Neural progenitor cell (in vitro differentiated cells): ENCODE results near the gene MAST3. TPM values are rescaled to one million over a fixed set of nuclear protein-coding genes. Genes with fewer than 3 reads are reported as not detected.

ENCODE experiments used
- DNase-seq: peaks from one replicate; pipeline ENCODE4 v3.0.0-alpha.2; 2016; ENCODE audit warnings: low spot score
- H2AFZ ChIP-seq: fragments of 200-600 bp; sonication (generic); replicated peaks from 2 replicates; pipeline ENCODE4 v1.6.1; 2016; ENCODE audit warnings: antibody characterized with exemption
- H3F3A ChIP-seq: fragments of 200-600 bp; sonication (generic); 2 replicates; pipeline ENCODE4 v1.6.1; 2016; ENCODE audit warnings: antibody characterized with exemption, low read depth
- H3K27ac ChIP-seq: fragments of 200-600 bp; sonication (generic); 2 replicates; pipeline ENCODE4 v1.5.1; 2016; ENCODE audit warnings: mild to moderate bottlenecking
- H3K27me3 ChIP-seq: fragments of 200-600 bp; sonication (generic); 2 replicates; pipeline ENCODE4 v1.6.1; 2016; ENCODE audit warnings: mild to moderate bottlenecking, moderate library complexity
- H3K36me3 ChIP-seq: fragments of 200-600 bp; sonication (generic); 2 replicates; pipeline ENCODE4 v1.5.1; 2016
- H3K4me1 ChIP-seq: fragments of 200-600 bp; sonication (generic); 2 replicates; pipeline ENCODE4 v1.6.1; 2016; ENCODE audit warnings: mixed run types
- H3K4me2 ChIP-seq: fragments of 200-600 bp; sonication (generic); 2 replicates; pipeline ENCODE4 v1.6.1; 2016
- H3K4me3 ChIP-seq: fragments of 200-600 bp; sonication (generic); 2 replicates; pipeline ENCODE4 v1.5.1; 2016
- H3K79me2 ChIP-seq: fragments of 200-600 bp; sonication (generic); 2 replicates; pipeline ENCODE4 v1.6.1; 2016; ENCODE audit warnings: low read depth
- H3K9ac ChIP-seq: fragments of 200-600 bp; sonication (generic); 2 replicates; pipeline ENCODE4 v1.6.1; 2016
- H3K9me3 ChIP-seq: fragments of 200-600 bp; sonication (generic); 2 replicates; pipeline ENCODE4 v1.5.1; 2016; ENCODE audit warnings: low read depth
- H4K20me1 ChIP-seq: fragments of 200-600 bp; sonication (generic); 2 replicates; pipeline ENCODE4 v1.6.1; 2016; ENCODE audit warnings: low read depth
- H3K27ac Mint-ChIP-seq: 3 replicates; pipeline ENCODE4 v1.8.0; 2021; ENCODE audit warnings: mixed read lengths
- H3K27me3 Mint-ChIP-seq: 2 replicates; pipeline ENCODE4 v1.8.0; 2022; ENCODE audit warnings: low read depth, mild to moderate bottlenecking, inconsistent platforms, moderate library complexity, mixed read lengths; ENCODE audit not compliant: insufficient read depth
- H3K36me3 Mint-ChIP-seq: 3 replicates; pipeline ENCODE4 v1.8.0; 2021; ENCODE audit warnings: mixed read lengths
- H3K4me1 Mint-ChIP-seq: 3 replicates; pipeline ENCODE4 v1.8.0; 2021; ENCODE audit warnings: mixed read lengths
- H3K4me3 Mint-ChIP-seq: 3 replicates; pipeline ENCODE4 v1.8.0; 2021; ENCODE audit warnings: mild to moderate bottlenecking, moderate library complexity, mixed read lengths
- H3K9me3 Mint-ChIP-seq: 3 replicates; pipeline ENCODE4 v1.8.0; 2020; ENCODE audit warnings: mixed read lengths
- CTCF ChIP-seq: fragments of 200-600 bp; sonication (generic); IDR thresholded peaks from 2 replicates; pipeline ENCODE4 v1.5.1; 2017; ENCODE audit warnings: antibody characterized with exemption, mild to moderate bottlenecking
- EZH2 ChIP-seq: fragments of 200-600 bp; sonication (generic); IDR thresholded peaks from 2 replicates; pipeline ENCODE4 v1.6.1; 2017; ENCODE audit warnings: antibody characterized with exemption, mild to moderate bottlenecking, moderate library complexity
- EZH2phosphoT487 ChIP-seq: fragments of 200-600 bp; sonication (generic); IDR thresholded peaks from 2 replicates; pipeline ENCODE4 v1.6.1; 2017; ENCODE audit warnings: antibody characterized with exemption
- total RNA-seq: library from RNA; depleted of rRNA; stranded (reverse); fragments of >200 nt; gene quantifications from 2 replicates; pipeline ENCODE4 v1.2.3, GENCODE V29; 2015; ENCODE audit warnings: low replicate concordance

MAST3 gene
- total RNA-seq, 1 donor from 2014 or later = 2.1 TPM

GRCh38 chr19:18159810-18160209, 62.2 kb downstream of the MAST3 start:
- Histone ChIP-seq H2AFZ (no peak overlapping the region), H3K4me2 (no peak overlapping the region), H3K27me3 (no peaks in the 10 kb centered on the region), H3K79me2 (peaks cover 10% of the 10 kb centered on the region), H3F3A (peaks cover 20% of the 10 kb centered on the region), H3K9ac (no peak overlapping the region), H3K36me3 (no peaks in the 10 kb centered on the region), H4K20me1 (peaks cover 24% of the 10 kb centered on the region), H3K4me3 (no peak overlapping the region), H3K27ac (no peak overlapping the region), H3K9me3 (no peaks in the 10 kb centered on the region), H3K4me1 (peaks cover 14% of the 10 kb centered on the region)
- H3K27me3 Mint-ChIP-seq = peaks cover 7% of the 10 kb centered on the region
- H3K4me1 Mint-ChIP-seq = peaks cover 21% of the 10 kb centered on the region
- H3K4me3 Mint-ChIP-seq = no peak overlapping the region
- H3K9me3 Mint-ChIP-seq = no peaks in the 10 kb centered on the region
- TF ChIP-seq CTCF (no peak), EZH2 (no peak), EZH2phosphoT487 (no peak)
- no peak for DNase-seq
- H3K36me3 Mint-ChIP-seq = peaks cover 9% of the 10 kb centered on the region
- H3K27ac Mint-ChIP-seq = no peak overlapping the region

GRCh38 chr19:18160493-18160970, 63.0 kb downstream of the MAST3 start:
- Histone ChIP-seq H3K79me2 (peaks cover 4% of the 10 kb centered on the region), H3K4me3 (no peak overlapping the region), H3F3A (peaks cover 20% of the 10 kb centered on the region), H3K9me3 (no peaks in the 10 kb centered on the region), H4K20me1 (peaks cover 17% of the 10 kb centered on the region), H3K9ac (no peak overlapping the region), H3K4me2 (peak overlapping the region; percentile 60), H3K27me3 (no peaks in the 10 kb centered on the region), H3K27ac (no peak overlapping the region), H2AFZ (no peak overlapping the region), H3K36me3 (no peaks in the 10 kb centered on the region), H3K4me1 (peaks cover 14% of the 10 kb centered on the region)
- DNase-seq = no peak
- Mint-ChIP-seq H3K36me3 (peaks cover 10% of the 10 kb centered on the region), H3K9me3 (no peaks in the 10 kb centered on the region), H3K4me3 (no peak overlapping the region), H3K27ac (peak overlapping the region; percentile 85), H3K4me1 (peaks cover 21% of the 10 kb centered on the region), H3K27me3 (peaks cover 7% of the 10 kb centered on the region)
- TF ChIP-seq CTCF (no peak), EZH2 (no peak), EZH2phosphoT487 (no peak)

- peaks cover 20% of the 10 kb centered on the region for H3F3A ChIP-seq
- Mint-ChIP-seq H3K36me3 (peaks cover 15% of the 10 kb centered on the region), H3K27ac (no peak overlapping the region), H3K4me1 (peaks cover 20% of the 10 kb centered on the region), H3K9me3 (no peaks in the 10 kb centered on the region), H3K4me3 (peak overlapping the region; percentile 57), H3K27me3 (peaks cover 7% of the 10 kb centered on the region)
- DNase-seq = peak; percentile 88
- no peak overlapping the region for H3K27ac ChIP-seq
- H3K4me1 ChIP-seq = peaks cover 14% of the 10 kb centered on the region
- H3K9ac ChIP-seq = no peak overlapping the region
- peaks cover 15% of the 10 kb centered on the region for H4K20me1 ChIP-seq
- H3K9me3 ChIP-seq = no peaks in the 10 kb centered on the region
- peak overlapping the region; percentile 60 for H3K4me2 ChIP-seq
- peaks cover 4% of the 10 kb centered on the region for H3K79me2 ChIP-seq
- H3K4me3 ChIP-seq = no peak overlapping the region
- H3K36me3 ChIP-seq = no peaks in the 10 kb centered on the region
- H2AFZ ChIP-seq = no peak overlapping the region
- H3K27me3 ChIP-seq = no peaks in the 10 kb centered on the region
- no peak for TF ChIP-seq EZH2phosphoT487
- TF ChIP-seq EZH2 = no peak
- peak; percentile 59 for TF ChIP-seq CTCF
These were observed 63.5 kb downstream of the MAST3 start for GRCh38 chr19:18160971-18161635.
